GM20431 (cell line): ENCODE measurements around the gene MAPK8IP2.
"Not testable (repeated sequence)": the region's sequence is repeated elsewhere in the genome, so short reads cannot be mapped to it uniquely, and the experiment has no call there.

ENCODE experiments used
- in situ Hi-C: fragments of 300-500 bp; cut with MseI, MboI; formaldehyde crosslinking; loops from one replicate; pipeline ENCODE4 v1.15.0; 2020; ENCODE audit warnings: low sequenced_read_pairs; ENCODE audit not compliant: unreplicated experiment

Gene MAPK8IP2

GRCh38 chr22:50611341-50612060, 10.9 kb downstream of the MAPK8IP2 start:
- in situ Hi-C loops: no loop called here

- in situ Hi-C loops: no loop called here
These were observed 11.6 kb downstream of the MAPK8IP2 start for GRCh38 chr22:50612168-50612527.

GRCh38 chr22:50612528-50613221, 12.1 kb downstream of the MAPK8IP2 start:
- in situ Hi-C loops: no loop called here

GRCh38 chr22:50613291-50613981, 12.8 kb downstream of the MAPK8IP2 start:
- in situ Hi-C loops: no loop called here

- in situ Hi-C loops: not testable (repeated sequence)
These were observed 13.7 kb downstream of the MAPK8IP2 start for GRCh38 chr22:50614296-50614695.

GRCh38 chr22:50620593-50621355, 20.2 kb downstream of the MAPK8IP2 start:
- in situ Hi-C loops: no loop called here

- in situ Hi-C loops: no loop called here
These were observed 20.8 kb downstream of the MAPK8IP2 start for GRCh38 chr22:50621356-50621880.

GRCh38 chr22:50621948-50622722, 21.5 kb downstream of the MAPK8IP2 start:
- in situ Hi-C loops: no loop called here

- in situ Hi-C loops: no loop called here
These were observed 22.2 kb downstream of the MAPK8IP2 start for GRCh38 chr22:50622723-50623327.

GRCh38 chr22:50624347-50625130, 23.9 kb downstream of the MAPK8IP2 start:
- in situ Hi-C loops: no loop called here

- in situ Hi-C loops: no loop called here
These were observed 24.6 kb downstream of the MAPK8IP2 start for GRCh38 chr22:50625131-50625567.

- in situ Hi-C loops: no loop called here
These were observed 25.1 kb downstream of the MAPK8IP2 start for GRCh38 chr22:50625568-50626313.

GRCh38 chr22:50626314-50626849, 25.8 kb downstream of the MAPK8IP2 start:
- in situ Hi-C loops: no loop called here

GRCh38 chr22:50626850-50627641, 26.5 kb downstream of the MAPK8IP2 start:
- in situ Hi-C loops: no loop called here

- in situ Hi-C loops: no loop called here
These were observed 27.3 kb downstream of the MAPK8IP2 start, which contains the start of gene ARSA for GRCh38 chr22:50627642-50628542. Gene ARSA, minus strand, starts transcription at chr22:50628152. Its CDS starts 373 bp downstream, at chr22:50627779.
